Umbilical cord (tissue), 2 donors: Measurements from ENCODE around the gene TYRO3. TPM values are rescaled to one million over a fixed set of nuclear protein-coding genes. Genes with fewer than 3 reads are reported as not detected.
"Not testable (repeated sequence)": the region's sequence is repeated elsewhere in the genome, so short reads cannot be mapped to it uniquely, and the experiment has no call there.

Experiments
- DNase-seq: peaks from one replicate; pipeline ENCODE4 v3.0.0-alpha.2; 2015; ENCODE audit warnings: low spot score
- total RNA-seq: library from RNA; depleted of rRNA; stranded (reverse); fragments of >200 nt; gene quantifications from one replicate; pipeline ENCODE4 v1.2.3, GENCODE V29; 2014; ENCODE audit warnings: low replicate concordance; ENCODE audit not compliant: insufficient read depth

Gene TYRO3
- total RNA-seq, 1 donor from 2014 or later = 5.5 TPM

- DNase-seq = no peak
Measured at GRCh38 chr15:41573396-41573795, 14.4 kb downstream of the TYRO3 start.

GRCh38 chr15:41574158-41574557, 15.1 kb downstream of the TYRO3 start:
- DNase-seq = no peak

GRCh38 chr15:41575282-41575681, 16.3 kb downstream of the TYRO3 start:
- DNase-seq = no peak

- DNase-seq = no peak
Measured at GRCh38 chr15:41577863-41578735, 19.1 kb downstream of the TYRO3 start.

GRCh38 chr15:41578736-41579383, 19.8 kb downstream of the TYRO3 start:
- no peak for DNase-seq

- DNase-seq = peak; percentile 63
Measured at GRCh38 chr15:41581110-41581509, 22.1 kb downstream of the TYRO3 start.

- DNase-seq = no peak
Measured at GRCh38 chr15:41583795-41584194, 24.8 kb downstream of the TYRO3 start.

GRCh38 chr15:41584636-41585126, 25.7 kb downstream of the TYRO3 start:
- peak; percentile 30 for DNase-seq

- DNase-seq = peak; percentile 67
Measured at GRCh38 chr15:41585127-41586047, 26.4 kb downstream of the TYRO3 start.

GRCh38 chr15:41586531-41587282, 27.7 kb downstream of the TYRO3 start:
- DNase-seq = not testable (repeated sequence)

- DNase-seq = peak; percentile 39
Measured at GRCh38 chr15:41589018-41589417, 30.0 kb downstream of the TYRO3 start.

- peak; percentile 44 for DNase-seq
Measured at GRCh38 chr15:41589571-41589970, 30.6 kb downstream of the TYRO3 start.

GRCh38 chr15:41591217-41591616, 32.2 kb downstream of the TYRO3 start:
- DNase-seq = not testable (repeated sequence)

GRCh38 chr15:41592718-41593117, 33.7 kb downstream of the TYRO3 start:
- not testable (repeated sequence) for DNase-seq

- DNase-seq = no peak
Measured at GRCh38 chr15:41594801-41595746, 36.1 kb downstream of the TYRO3 start.

- DNase-seq = no peak
Measured at GRCh38 chr15:41596972-41597371, 38.0 kb downstream of the TYRO3 start.

- no peak for DNase-seq
Measured at GRCh38 chr15:41597787-41598186, 38.8 kb downstream of the TYRO3 start.

GRCh38 chr15:41599061-41599460, 40.0 kb downstream of the TYRO3 start:
- DNase-seq = no peak

- no peak for DNase-seq
Measured at GRCh38 chr15:41603411-41603935, 44.5 kb downstream of the TYRO3 start.
